SK-N-SH treated with all-trans-retinoic acid at 6 μM for 48 hours (cell line): Measurements from ENCODE around the gene SLC25A14.

ENCODE experiments used
- ATAC-seq: fragments of 200-7000 bp; cut with Tn5 transposase; 3 replicates; pipeline ENCODE4 v1.9.1; 2020; ENCODE audit warnings: mild to moderate bottlenecking, moderate library complexity
- ARNTL ChIP-seq: fragments of 450-650 bp; formaldehyde crosslinking; IDR thresholded peaks from 2 replicates; pipeline ENCODE4 v1.5.0; 2020; ENCODE audit warnings: low read depth, mild to moderate bottlenecking, moderate library complexity, borderline replicate concordance
- BACH2 ChIP-seq: fragments of 250-450 bp; sonication (Bioruptor Pico); IDR thresholded peaks from 2 replicates; pipeline ENCODE4 v1.9.0; 2021; ENCODE audit warnings: mild to moderate bottlenecking, borderline replicate concordance
- CREB5 ChIP-seq: fragments of 250-450 bp; sonication (Bioruptor Pico); IDR thresholded peaks from 2 replicates; pipeline ENCODE4 v1.5.1; 2020; ENCODE audit warnings: low read depth, mild to moderate bottlenecking, moderate library complexity
- CSDC2 ChIP-seq: fragments of 250-450 bp; sonication (Bioruptor Pico); IDR thresholded peaks from 2 replicates; pipeline ENCODE4 v1.5.0; 2020; ENCODE audit warnings: mild to moderate bottlenecking, moderate library complexity
- CSRNP3 ChIP-seq: fragments of 250-450 bp; sonication (Bioruptor Pico); IDR thresholded peaks from 2 replicates; pipeline ENCODE4 v1.5.1; 2021; ENCODE audit warnings: mild to moderate bottlenecking, moderate library complexity
- ESRRG ChIP-seq: fragments of 250-450 bp; sonication (Bioruptor Pico); IDR thresholded peaks from 2 replicates; pipeline ENCODE4 v1.6.1; 2021; ENCODE audit warnings: mild to moderate bottlenecking
- GLIS3 ChIP-seq: fragments of 250-450 bp; sonication (Bioruptor Pico); IDR thresholded peaks from 2 replicates; pipeline ENCODE4 v1.5.0; 2020; ENCODE audit warnings: mild to moderate bottlenecking, moderate library complexity
- ISL1 ChIP-seq: fragments of 250-450 bp; sonication (Bioruptor Pico); IDR thresholded peaks from 2 replicates; pipeline ENCODE4 v2.1.2; 2022; ENCODE audit warnings: mild to moderate bottlenecking, moderate library complexity
- OSR1 ChIP-seq: fragments of 250-450 bp; sonication (Bioruptor Pico); IDR thresholded peaks from 2 replicates; pipeline ENCODE4 v1.8.0; 2022; ENCODE audit warnings: moderate library complexity, mild to moderate bottlenecking, inconsistent platforms
- PATZ1 ChIP-seq: fragments of 250-450 bp; sonication (Bioruptor Pico); IDR thresholded peaks from 2 replicates; pipeline ENCODE4 v1.8.0; 2020; ENCODE audit warnings: mild to moderate bottlenecking, moderate library complexity, borderline replicate concordance
- POU6F1 ChIP-seq: fragments of 250-450 bp; sonication (Bioruptor Pico); IDR thresholded peaks from 2 replicates; pipeline ENCODE4 v1.8.0; 2021; ENCODE audit warnings: low read depth, mild to moderate bottlenecking, moderate library complexity, borderline replicate concordance
- PPARA ChIP-seq: fragments of 250-450 bp; sonication (Bioruptor Pico); IDR thresholded peaks from 2 replicates; pipeline ENCODE4 v1.5.0; 2020; ENCODE audit warnings: mild to moderate bottlenecking, borderline replicate concordance
- RARB ChIP-seq: fragments of 250-450 bp; sonication (Bioruptor Pico); IDR thresholded peaks from 2 replicates; pipeline ENCODE4 v1.8.0; 2021; ENCODE audit warnings: mild to moderate bottlenecking, moderate library complexity
- SNAI2 ChIP-seq: fragments of 250-450 bp; sonication (Bioruptor Pico); IDR thresholded peaks from 2 replicates; pipeline ENCODE4 v1.5.0; 2020; ENCODE audit warnings: mild to moderate bottlenecking, moderate library complexity
- TCF4 ChIP-seq: fragments of 250-450 bp; sonication (Bioruptor Pico); IDR thresholded peaks from 2 replicates; pipeline ENCODE4 v1.8.0; 2021; ENCODE audit warnings: mild to moderate bottlenecking, moderate library complexity, borderline replicate concordance
- TOX ChIP-seq: fragments of 250-450 bp; sonication (Bioruptor Pico); IDR thresholded peaks from 2 replicates; pipeline ENCODE4 v1.8.0; 2021; ENCODE audit warnings: mild to moderate bottlenecking, moderate library complexity, borderline replicate concordance
- TSHZ2 ChIP-seq: fragments of 250-450 bp; sonication (Bioruptor Pico); IDR thresholded peaks from 2 replicates; pipeline ENCODE4 v1.5.0; 2020; ENCODE audit warnings: mild to moderate bottlenecking, moderate library complexity
- ZC3H10 ChIP-seq: fragments of 250-450 bp; sonication (Bioruptor Pico); IDR thresholded peaks from 2 replicates; pipeline ENCODE4 v1.5.1; 2021; ENCODE audit warnings: mild to moderate bottlenecking, moderate library complexity
- ZFP3 ChIP-seq: fragments of 250-450 bp; sonication (Bioruptor Pico); IDR thresholded peaks from 2 replicates; pipeline ENCODE4 v1.5.0; 2020; ENCODE audit warnings: mild to moderate bottlenecking, moderate library complexity
- ZFP30 ChIP-seq: fragments of 450-650 bp; formaldehyde crosslinking; IDR thresholded peaks from 2 replicates; pipeline ENCODE4 v1.5.0; 2022; ENCODE audit warnings: mild to moderate bottlenecking, moderate library complexity
- ZNF565 ChIP-seq: fragments of 450-650 bp; formaldehyde crosslinking; conservative IDR thresholded peaks from 2 replicates; pipeline ENCODE4 v1.5.0; 2020; ENCODE audit warnings: low read depth, mild to moderate bottlenecking, moderate library complexity
- ZNF70 ChIP-seq: fragments of 450-650 bp; formaldehyde crosslinking; IDR thresholded peaks from 2 replicates; pipeline ENCODE4 v1.5.0; 2020; ENCODE audit warnings: mild to moderate bottlenecking, moderate library complexity
- ZNF8 ChIP-seq: fragments of 450-650 bp; formaldehyde crosslinking; IDR thresholded peaks from 2 replicates; pipeline ENCODE4 v1.5.0; 2020; ENCODE audit warnings: mild to moderate bottlenecking, moderate library complexity

SLC25A14 gene

GRCh38 chrX:130296297-130296678 is 43.4 kb upstream of the SLC25A14 start:
- no peak for ATAC-seq
- no peak for TF ChIP-seq ARNTL (CRISPR knock-in tag)
- TF ChIP-seq TOX = no peak
- no peak for TF ChIP-seq ESRRG (CRISPR knock-in tag)
- no peak for TF ChIP-seq CREB5
- TF ChIP-seq BACH2 (CRISPR knock-in tag) = no peak
- no peak for TF ChIP-seq ZC3H10 (CRISPR knock-in tag)
- no peak for TF ChIP-seq TSHZ2
- no peak for TF ChIP-seq SNAI2 (CRISPR knock-in tag)
- TF ChIP-seq ZNF565 (CRISPR knock-in tag) = no peak
- no peak for TF ChIP-seq RARB (CRISPR knock-in tag)
- TF ChIP-seq ZNF70 (CRISPR knock-in tag) = no peak

- ATAC-seq = peak; percentile 66
- TF ChIP-seq BACH2 (CRISPR knock-in tag) (no peak), ZNF70 (CRISPR knock-in tag) (no peak), ESRRG (CRISPR knock-in tag) (no peak), PATZ1 (CRISPR knock-in tag) (no peak), ZC3H10 (CRISPR knock-in tag) (no peak), SNAI2 (CRISPR knock-in tag) (no peak), TOX (no peak), CREB5 (no peak), ZNF8 (no peak), GLIS3 (CRISPR knock-in tag) (no peak), CSRNP3 (CRISPR knock-in tag) (no peak), ZNF565 (CRISPR knock-in tag) (no peak), PPARA (CRISPR knock-in tag) (no peak), CSDC2 (CRISPR knock-in tag) (no peak), RARB (CRISPR knock-in tag) (no peak), ZFP3 (CRISPR knock-in tag) (no peak)
Observed at GRCh38 chrX:130296743-130297142, 43.0 kb upstream of the SLC25A14 start.

- peak; percentile 92 for ATAC-seq
- TF ChIP-seq GLIS3 (CRISPR knock-in tag) = no peak
- TF ChIP-seq ISL1 (CRISPR knock-in tag) = no peak
- TF ChIP-seq CSRNP3 (CRISPR knock-in tag) = no peak
- no peak for TF ChIP-seq BACH2 (CRISPR knock-in tag)
- no peak for TF ChIP-seq POU6F1 (CRISPR knock-in tag)
- TF ChIP-seq ZC3H10 (CRISPR knock-in tag) = no peak
- TF ChIP-seq ZFP30 = no peak
- no peak for TF ChIP-seq TOX
- TF ChIP-seq ZNF8 = no peak
- no peak for TF ChIP-seq ZFP3 (CRISPR knock-in tag)
- TF ChIP-seq OSR1 (CRISPR knock-in tag) = no peak
- no peak for TF ChIP-seq ZNF70 (CRISPR knock-in tag)
- no peak for TF ChIP-seq RARB (CRISPR knock-in tag)
- TF ChIP-seq TCF4 (CRISPR knock-in tag) = no peak
Observed at GRCh38 chrX:130299279-130300009, 40.3 kb upstream of the SLC25A14 start.
